ENCODE data around the gene STRAP.
A peak's percentile ranks its signal among the peaks of the same experiment; 100 is the strongest.
"Not testable (repeated sequence)": the region's sequence is repeated elsewhere in the genome, so short reads cannot be mapped to it uniquely, and the experiment has no call there.

Gene STRAP

DNA sequence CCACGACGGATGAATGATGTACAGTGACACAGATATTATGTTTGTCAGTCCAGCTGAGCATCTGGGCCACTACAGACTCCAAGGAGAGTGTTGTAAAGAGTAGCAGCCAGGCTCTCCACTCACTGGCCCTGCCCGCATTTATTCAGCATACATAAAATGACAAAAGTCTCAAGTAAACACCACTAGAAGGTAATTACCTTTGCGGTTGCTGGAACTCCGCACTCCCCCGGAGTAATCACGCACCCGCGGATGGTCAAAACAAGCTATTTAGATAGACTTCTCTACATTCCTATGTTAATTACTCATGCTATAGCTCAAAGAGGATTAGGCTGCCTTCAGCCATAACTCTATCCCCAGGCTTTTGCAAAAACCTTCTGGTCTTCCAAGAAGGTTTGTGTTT, 18.8 kb upstream of the STRAP start:
- DNase-seq: no peak
- intact Hi-C loops (cut with DNase I): no loop called here

DNA sequence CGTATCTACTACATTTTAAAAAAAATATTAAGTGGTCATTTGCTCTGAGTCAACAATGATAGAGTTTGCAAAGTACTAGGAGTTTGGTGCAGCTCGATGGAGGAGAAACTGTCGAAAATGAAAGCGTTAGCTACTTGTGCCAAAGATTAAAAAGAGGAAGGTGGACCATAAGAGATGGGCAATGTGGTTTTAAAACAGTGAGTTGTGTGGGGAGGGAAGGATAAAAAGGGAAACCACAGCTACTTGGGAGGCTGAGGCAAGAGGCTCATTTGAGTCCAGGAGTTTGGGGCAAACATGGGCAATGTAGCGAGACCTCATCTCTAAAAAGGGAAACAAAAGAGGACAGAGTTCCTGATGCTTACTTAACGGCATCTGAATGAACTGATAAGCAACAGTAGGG, 18.2 kb upstream of the STRAP start:
- DNase-seq: no peak
- intact Hi-C loops (cut with DNase I): no loop called here

DNA sequence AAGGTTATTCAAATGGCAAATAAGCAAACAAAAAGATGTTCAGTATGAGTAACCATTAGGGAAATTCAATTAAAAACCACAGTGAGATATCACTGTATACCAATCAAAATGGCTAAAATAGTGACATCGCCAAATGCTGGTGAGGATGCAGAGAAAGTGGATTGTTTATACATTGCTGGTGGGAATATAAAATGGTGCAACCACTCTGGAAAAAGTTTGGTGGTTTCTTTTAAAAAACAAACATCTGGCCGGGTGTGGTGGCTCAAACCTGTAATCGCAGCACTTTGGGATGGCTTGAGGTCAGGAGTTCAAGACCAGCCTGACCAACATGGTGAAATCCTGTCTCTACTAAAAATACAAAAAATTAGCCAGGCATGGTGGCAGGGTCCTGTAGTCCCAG, 14.0 kb upstream of the STRAP start:
- no peak for DNase-seq
- intact Hi-C loops (cut with DNase I): no loop called here

DNA sequence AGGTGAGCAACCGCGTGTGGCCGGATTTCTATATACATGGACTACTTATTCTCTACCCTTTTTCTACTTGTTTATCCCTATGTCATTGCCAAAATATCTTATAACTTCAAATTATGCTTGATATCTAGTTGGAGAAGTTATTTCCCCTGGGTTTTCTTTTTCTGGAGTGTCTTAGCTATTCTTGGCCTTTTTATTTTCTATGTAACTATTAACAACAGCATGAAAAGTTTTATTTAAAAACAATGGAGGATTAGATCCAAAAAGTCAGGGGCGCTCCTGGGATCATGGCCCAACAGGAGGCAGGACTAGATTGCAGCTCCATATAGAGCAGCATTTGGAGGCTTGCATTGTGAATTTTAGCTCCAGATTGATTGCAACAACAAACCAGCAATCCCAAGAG, 8.6 kb upstream of the STRAP start:
- intact Hi-C loops (cut with DNase I): no loop called here
- no peak for DNase-seq

DNA sequence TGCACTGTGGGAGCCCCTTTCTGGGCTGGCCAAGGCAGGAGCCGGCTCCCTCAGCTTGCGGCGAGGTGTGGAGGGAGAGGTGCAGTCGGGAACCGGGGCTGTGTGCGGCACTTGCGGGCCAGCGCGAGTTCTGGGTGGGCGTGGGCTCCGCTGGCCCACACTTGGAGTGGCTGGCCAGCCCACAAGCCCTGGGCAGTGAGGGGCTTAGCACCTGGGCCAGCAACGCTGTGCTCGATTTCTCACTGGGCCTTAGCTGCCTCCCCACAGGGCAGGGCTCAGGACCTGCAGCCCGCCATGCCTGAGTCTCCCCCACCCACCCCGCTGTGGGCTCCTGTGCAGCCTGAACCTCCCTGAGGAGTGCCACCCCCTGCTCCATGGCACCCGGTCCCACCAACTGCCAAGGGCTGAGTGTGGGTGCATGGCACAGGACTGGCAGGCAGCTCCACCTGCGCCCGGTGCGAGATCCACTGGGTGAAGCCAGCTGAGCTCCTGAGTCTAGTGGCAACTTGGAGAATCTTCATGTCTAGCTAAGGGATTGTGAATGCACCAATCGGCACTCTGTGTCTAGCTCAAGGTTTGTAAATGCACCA, 7.5 kb upstream of the STRAP start:
- DNase-seq: peak in 1 of 10 donors; percentile 72
- intact Hi-C loops (cut with DNase I): not testable (repeated sequence)

DNA sequence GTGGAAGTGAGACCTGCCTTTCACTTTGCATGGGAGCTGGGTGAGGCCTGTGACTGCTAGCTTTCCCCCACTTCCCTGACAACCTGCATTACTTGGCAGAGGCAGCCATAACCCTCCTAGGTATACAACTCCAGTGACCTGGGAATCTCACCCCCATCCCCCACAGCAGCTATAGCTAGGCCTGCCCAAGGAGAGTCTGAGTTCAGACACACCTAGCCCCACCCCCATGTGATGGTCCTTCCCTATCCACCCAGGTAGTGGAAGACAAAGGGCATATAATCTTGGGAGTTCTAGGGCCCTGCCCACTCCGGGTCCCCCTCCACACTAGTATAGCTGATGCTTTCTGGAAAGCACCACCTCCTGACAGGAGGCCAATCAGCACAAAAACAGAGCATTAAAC, 6.3 kb upstream of the STRAP start:
- intact Hi-C loops (cut with DNase I): no loop called here
- no peak for DNase-seq

DNA sequence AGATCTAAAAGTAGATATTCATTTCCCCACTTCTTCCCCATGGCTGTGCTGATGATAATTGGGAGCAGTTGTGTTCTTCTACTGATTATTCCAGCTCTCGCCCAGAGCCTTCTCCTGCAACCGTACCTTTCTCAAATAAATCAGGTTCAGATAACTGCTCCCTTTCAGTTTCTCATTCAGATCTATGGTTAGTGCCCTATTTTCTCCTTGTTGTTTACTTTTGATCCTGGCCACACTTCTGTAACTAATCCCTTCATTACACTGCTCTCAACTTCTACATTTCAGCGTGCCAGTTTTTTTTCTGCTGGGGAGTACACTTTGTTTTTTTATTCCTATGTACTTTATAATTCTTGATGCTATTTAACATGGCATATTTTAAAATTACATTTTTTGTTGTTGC, 2.8 kb upstream of the STRAP start:
- intact Hi-C loops (cut with DNase I): no loop called here
- no peak for DNase-seq

DNA sequence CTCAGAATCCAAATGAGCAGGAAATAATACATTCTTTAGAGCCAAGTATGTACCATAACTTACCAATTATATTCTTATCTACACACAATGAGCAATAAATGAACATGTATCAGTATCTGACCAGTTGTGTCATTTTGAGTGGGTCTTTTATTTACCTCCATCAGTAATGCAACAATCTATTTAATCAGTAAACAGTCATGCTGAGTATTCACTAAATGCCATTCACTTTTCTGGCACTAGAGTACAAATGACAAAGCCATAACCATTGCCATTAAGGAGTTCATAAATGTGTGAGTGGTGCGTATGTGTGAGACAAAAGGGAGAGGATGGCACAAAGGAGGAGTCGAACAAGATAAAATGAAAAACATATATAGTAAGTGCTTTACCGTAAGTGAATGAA, 1.5 kb upstream of the STRAP start:
- no peak for DNase-seq
- intact Hi-C loops (cut with DNase I): no loop called here

DNA sequence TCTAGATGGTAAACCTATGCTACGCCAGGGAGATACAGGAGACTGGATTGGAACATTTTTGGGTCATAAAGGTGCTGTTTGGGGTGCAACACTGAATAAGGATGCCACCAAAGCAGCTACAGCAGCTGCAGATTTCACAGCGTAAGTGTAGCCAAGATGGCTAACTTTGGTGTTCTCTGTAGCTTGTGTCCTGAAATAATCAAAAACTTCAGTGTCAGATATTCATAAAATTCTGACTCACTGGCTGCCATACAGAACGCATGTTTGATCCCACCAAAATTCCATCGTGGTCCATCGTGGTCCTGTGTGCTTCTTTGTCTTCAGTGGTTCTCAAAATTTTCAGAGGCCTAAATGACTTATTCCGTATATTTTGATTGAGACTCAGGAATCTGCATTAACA, 1.3 kb downstream of the STRAP start:
- no peak for DNase-seq
- intact Hi-C loops (cut with DNase I): no loop called here

DNA sequence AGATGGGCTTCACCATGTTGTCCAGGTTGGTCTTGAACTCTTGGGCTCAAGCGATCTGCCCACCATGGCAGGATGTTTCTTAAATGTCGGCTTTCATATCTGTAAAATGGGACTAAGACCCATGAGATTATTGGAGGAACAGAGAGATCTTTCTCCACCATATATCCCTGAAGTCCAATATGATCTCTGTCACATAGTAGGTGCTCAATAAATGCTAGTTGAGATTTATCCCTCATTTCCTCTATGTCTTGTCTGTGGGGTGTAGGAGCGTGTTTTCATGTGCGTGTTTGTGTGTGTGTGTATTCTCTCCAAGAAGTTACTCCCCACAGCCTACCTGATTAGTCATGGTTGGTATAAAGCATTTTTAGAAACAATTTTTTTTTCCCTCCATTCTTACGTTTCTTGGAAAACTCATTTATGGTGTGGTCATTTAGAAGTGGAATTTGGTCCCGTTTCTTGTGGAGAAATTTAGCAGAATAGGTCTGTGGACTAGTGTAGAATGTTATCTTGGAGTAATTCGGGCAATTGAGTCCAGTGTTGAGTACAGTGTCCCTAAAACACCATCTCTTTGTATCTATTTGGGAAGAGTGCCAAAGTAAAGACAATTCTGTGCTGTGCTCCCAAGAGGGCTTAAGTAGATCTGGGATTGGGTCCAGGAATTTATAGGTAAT, 4.3 kb downstream of the STRAP start:
- intact Hi-C loops (cut with DNase I): no loop called here
- DNase-seq: no peak

DNA sequence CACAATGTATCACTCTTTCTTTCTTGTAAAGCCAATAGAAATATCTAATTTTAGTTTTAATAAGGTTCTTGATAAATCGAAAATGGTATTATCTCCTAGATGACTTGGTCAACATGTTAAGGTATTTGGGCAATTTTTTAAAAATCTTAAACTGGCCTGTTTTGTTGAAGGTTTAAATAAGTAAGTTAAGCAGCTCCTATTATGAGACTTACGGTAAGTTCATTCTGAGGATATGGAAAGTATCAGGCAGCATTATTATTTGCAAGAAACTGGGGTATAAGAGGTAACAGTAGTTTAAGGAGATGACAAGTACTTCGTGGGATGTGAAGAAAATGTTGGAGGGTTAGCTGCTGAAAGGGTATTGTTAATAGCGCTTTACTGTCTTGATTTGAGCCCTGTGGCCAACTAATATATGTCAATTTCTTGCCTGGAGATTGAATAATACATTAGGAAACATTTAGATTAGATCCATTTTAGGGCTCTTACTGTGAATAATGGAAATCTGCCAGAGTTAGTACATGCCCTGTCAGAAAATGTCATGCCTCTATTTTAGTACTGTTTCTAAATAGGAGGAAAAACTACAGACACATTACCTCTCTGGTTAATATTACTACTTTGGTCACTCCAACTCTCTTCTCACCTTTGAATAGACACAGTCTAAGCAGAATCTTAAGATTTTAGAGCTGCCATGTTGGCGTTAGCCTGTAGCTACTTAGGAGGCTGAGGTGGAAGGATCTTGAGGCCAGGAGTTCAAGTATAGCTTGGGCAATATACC, 5.0 kb downstream of the STRAP start:
- DNase-seq: no peak
- intact Hi-C loops (cut with DNase I): no loop called here

DNA sequence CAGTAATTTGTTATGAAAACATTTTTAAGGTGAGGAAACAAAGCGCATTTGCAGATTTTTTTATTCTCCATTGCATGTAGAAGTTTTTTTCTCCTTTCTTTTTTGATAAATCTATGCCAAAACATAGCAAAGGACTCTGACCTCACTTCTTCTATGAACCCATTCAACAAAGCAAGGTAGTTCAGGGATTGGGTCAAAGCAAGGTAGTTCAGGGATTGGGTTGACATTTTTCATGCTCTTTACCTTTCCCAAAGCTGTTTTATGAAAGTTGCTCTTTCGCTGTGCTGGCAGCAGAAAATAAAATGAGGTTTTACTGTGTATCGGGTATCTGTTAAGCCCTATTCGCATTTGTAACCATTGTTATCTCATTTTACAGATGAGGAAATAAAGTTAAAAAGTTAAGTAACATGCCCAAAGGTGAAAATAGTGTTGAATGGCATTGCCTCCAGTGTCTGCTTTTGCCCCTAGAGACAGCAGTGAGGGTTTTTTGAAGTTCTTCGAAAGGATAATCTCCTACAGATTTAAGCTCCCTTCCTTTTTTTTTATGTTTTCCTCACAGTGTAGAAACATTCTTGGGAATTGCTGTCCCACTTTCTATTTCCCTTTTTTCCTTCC, 10.6 kb downstream of the STRAP start:
- intact Hi-C loops (cut with DNase I): no loop called here
- DNase-seq: no peak

DNA sequence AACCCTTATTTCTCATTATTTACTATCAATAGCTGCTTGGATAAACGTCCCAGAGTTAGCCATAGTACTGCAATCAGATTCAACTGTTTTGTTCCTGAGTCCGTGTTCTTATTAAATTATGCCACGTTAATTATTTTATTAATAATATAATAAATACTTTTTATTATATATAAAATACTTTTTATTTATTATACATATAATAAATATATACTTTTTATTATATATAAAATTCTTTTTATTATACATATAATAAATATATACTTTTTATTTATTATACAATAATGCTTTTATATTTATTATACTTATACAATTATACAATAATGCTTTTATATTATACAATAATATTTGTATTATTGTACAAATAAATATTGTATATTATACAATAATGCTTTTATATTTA, 11.1 kb downstream of the STRAP start:
- intact Hi-C loops (cut with DNase I): no loop called here
- DNase-seq: no peak

DNA sequence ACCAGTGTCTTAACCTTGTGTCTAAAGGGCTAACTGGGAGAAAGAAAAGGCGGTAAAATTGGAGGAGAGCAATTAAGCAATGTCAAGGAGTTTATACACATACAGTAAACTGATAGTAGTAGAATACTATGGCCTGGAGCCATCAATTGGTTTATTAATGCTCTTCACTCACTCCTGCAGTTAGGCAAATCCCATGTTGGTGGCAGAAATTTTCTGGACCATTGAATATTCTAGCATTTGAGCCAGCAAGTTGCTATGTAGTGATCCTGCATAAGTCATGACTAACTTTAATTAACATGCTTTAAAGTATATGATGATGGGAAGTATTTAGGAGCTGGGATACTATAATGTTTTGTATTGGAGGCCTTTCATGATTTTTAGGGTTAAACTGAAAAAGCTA, 14.7 kb downstream of the STRAP start:
- intact Hi-C loops (cut with DNase I): no loop called here
- no peak for DNase-seq

DNA sequence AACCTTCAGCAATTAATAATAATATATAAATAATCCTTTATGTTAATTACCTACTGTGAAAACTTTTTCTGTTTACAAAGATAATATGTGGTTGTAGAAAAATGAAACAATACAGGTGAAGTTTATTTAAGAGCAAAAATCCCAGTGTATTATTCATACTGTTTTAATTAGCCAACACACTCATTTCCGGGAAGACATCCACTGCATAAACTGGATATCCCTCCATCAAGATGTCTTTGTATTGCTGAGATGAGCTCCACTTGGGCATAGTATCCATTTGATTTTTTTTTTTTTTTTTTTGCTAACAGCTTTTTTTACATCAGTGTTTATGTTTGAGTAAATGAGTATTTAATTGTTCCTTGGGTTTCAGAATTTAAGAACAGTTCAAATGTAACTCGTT, 15.2 kb downstream of the STRAP start:
- no peak for DNase-seq
- intact Hi-C loops (cut with DNase I): no loop called here

DNA sequence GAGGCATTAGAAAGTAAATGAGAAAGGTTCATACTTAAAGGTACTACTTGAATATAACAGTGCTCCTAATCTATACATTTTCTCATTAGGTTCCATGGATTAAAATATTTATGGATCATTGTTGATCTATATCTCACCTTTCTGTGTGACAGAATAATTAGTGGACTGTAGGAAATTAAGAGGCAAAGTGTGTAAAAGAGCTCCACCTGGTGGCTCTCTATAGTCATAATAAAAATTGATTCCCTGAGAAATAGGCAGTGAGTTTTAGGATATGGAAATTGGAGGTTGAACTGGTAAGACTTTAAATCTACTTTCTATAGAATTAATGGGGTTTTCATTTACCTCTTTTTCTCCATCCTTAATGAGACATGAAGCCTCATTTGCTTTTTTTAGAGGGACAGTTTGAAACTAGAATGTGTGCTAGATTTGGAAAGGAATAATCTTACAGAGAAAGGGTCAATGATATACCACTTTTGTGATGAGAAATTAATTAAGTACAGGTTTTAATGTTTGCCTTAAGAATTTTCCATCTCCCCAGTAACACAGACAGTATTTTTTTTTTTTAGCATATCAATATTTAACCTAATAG, 17.2 kb downstream of the STRAP start:
- DNase-seq: no peak
- intact Hi-C loops (cut with DNase I): no loop called here

DNA sequence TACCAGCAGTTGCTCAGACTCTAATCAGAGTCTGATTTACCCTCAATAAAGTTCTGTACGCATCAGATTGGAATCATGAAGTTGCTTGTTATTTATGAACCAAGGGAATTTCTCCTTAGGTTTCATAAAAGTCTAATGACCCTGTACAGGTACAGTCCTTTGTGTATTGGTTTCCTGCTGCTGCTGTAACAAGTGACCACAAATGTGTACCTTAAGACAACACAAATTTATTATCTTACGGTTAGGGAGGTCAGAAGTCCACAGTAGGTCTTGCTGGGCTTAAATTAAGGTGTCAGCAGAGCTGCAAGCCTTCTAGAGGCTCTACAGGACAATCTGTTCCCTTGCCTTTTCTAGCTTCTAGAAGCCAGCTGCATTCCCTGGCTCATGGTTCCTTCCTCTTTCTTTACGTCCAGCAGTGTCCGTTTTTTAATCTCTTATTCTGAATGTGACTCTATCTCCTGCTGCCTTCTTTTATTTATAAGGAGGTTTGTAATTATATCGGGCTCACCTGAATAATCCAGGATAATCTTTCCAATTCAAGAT, 22.3 kb downstream of the STRAP start:
- intact Hi-C loops (cut with DNase I): no loop called here
- DNase-seq: no peak

DNA sequence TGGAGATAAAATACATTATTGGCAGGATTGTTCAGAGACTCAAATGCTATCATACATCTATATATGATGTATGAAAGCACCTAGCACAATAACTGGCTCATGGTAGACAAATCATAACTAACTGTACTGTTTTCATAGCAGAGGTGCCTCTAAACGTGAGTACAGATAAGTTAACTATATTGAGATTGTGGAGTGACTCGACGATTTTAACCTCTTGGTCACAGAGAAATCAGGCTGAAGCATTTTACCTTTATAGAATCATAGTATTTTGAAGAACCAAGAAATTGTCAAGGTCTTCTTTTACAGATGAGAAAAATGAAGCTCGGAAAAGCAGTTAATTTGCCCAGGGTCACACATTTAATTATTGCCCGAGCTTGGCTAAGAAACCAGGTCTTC, 28.3 kb downstream of the STRAP start:
- intact Hi-C loops (cut with DNase I): no loop called here
- no peak for DNase-seq

DNA sequence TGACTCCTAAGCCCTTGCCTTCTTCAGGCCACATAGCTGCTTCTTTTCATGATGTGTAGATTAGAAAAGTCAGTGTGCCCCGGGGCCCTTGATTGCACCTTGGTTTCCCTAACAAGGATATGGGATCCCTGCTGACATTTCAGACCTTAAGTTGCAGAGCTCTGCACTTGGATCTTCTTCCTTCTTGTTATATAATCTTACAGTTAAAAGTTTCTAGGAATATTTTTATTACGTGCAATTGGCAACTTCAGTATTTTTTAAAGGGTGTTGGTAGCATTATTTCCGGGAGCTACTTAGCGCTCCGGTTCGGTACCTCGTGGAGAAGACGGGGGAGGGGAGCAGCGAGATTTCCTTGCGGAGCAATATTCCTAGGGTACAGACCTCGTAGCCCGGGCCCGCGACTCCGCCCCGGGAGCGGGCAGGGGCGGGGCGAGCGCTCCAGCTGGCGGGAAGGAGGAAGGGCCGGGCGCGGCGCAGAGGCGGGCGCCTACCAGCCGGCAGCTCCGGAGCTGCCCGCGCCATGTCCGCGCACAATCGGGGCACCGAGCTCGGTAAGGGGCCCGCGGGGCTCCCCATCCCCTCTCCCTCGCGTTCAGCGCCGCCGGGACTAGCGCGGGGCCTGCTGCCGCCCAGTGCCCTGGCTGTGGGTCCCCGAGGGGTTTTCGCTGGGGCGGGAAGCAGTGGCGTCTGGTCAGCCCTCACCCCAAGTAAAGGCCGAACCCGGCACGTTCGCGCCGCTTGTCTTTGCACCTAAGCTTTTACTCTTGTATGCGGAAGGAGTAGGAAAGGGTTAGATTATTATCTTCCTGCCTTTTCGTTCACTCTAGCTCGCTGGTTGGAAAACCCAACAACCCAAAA, 28.9 kb downstream of the STRAP start, which contains the start of gene DERA:
DERA (plus strand) TSS at position 469 of the 858 bp plus-strand sequence; CDS start at position 521, 52 bp downstream.
- intact Hi-C loops (cut with DNase I): no loop called here
- peak; percentile 48 to 96 (median 70) for DNase-seq

DNA sequence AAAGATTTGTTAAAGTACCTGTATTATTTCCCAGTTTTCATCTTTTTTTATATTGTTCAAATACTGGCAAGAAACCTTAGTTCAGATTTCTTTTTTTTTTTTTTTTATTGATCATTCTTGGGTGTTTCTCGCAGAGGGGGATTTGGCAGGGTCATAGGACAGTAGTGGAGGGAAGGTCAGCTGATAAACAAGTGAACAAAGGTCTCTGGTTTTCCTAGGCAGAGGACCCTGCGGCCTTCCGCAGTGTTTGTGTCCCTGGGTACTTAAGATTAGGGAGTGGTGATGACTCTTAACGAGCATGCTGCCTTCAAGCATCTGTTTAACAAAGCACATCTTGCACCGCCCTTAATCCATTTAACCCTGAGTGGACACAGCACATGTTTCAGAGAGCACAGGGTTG, 29.7 kb downstream of the STRAP start:
- DNase-seq; intact Hi-C loops (cut with DNase I): not testable (repeated sequence)

Measured in posterior cingulate gyrus (tissue), 11 donors.